GM12891 (cell line): ENCODE results near the gene SHMT1.

ENCODE experiments used
- DNase-seq: peaks from one replicate; pipeline ENCODE4 v3.0.0; 2011; ENCODE audit warnings: low spot score; ENCODE audit not compliant: insufficient read length
- FAIRE-seq: peaks from 2 replicates; lab custom pipeline; 2011; peaks lifted over from hg19 to GRCh38; lab: Jason Lieb, UNC
- PAX5 ChIP-seq: IDR thresholded peaks from 2 replicates; pipeline ENCODE4 v1.6.1; 2011; ENCODE audit warnings: low read length, moderate library complexity, mild to moderate bottlenecking; ENCODE audit not compliant: insufficient read depth, severe bottlenecking
- POLR2A ChIP-seq: IDR thresholded peaks from 2 replicates; pipeline ENCODE4 v1.6.1; 2011; ENCODE audit warnings: low read depth, low read length, control low read depth
- POLR2AphosphoS5 ChIP-seq: IDR thresholded peaks from 2 replicates; pipeline ENCODE4 v1.6.1; 2011; ENCODE audit warnings: low read depth, low read length, control low read depth
- POU2F2 ChIP-seq: IDR thresholded peaks from 2 replicates; pipeline ENCODE4 v1.6.1; 2011; ENCODE audit warnings: low read depth, mild to moderate bottlenecking, control low read depth, low read length, moderate library complexity
- SPI1 ChIP-seq: IDR thresholded peaks from 2 replicates; pipeline ENCODE4 v1.6.1; 2011; ENCODE audit warnings: low read depth, low read length, control low read depth
- TAF1 ChIP-seq: IDR thresholded peaks from 2 replicates; pipeline ENCODE4 v1.6.1; 2011; ENCODE audit warnings: low read depth, low read length, control low read depth

Gene SHMT1

DNA sequence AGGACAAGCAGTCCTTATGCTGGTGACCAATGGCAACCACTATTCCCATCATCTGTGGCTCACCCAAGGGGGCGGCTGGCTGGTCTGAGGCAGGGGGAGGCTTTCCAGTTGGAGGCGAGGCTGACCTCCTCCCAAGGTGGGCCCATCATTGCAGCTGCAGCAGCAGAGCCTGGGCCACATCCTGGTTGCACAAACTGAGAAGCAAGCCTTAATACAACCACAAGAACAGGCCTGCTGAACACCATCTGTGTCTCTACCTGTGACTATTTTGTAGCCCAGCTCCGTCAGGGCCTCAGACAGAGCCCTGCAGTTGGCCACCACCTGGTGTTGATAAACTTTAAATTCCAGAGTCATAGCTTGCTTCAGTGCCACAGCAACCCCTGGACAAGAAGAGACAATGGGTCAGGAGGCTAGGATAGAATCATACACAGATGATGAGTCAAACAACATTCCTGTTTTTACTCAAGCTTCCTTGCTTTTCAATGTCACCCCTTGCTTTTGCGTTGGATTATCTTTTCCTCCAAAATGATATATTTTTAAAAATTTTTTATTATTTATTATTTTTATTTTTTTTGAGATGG is 30.4 kb downstream of the SHMT1 start:
- FAIRE-seq: no peak
- DNase-seq: no peak
- no peak for TF ChIP-seq TAF1
- no peak for TF ChIP-seq SPI1

DNA sequence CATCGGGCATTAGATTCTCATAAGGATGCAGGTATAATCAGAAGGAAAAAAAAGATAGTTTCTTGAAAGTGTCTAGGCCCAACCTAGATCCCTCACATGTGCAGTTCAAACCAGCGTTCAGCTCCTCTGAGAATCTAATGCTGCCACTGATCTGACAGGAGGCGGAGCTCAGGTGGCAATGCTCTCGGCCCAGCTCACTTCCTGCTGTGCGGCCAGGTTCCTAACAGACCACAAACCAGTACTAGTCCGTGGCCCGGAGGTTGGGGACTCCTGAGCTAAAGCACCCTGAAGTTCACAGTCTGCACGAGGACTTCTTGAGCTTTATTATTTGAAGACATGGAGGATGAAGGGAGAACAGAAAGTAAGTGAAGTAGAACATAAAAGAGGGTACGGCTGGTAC is 31.5 kb downstream of the SHMT1 start:
- FAIRE-seq (no peak), DNase-seq (no peak)
- TF ChIP-seq TAF1 (no peak), POLR2AphosphoS5 (no peak), POU2F2 (no peak), PAX5 (no peak), SPI1 (no peak), POLR2A (no peak)

DNA sequence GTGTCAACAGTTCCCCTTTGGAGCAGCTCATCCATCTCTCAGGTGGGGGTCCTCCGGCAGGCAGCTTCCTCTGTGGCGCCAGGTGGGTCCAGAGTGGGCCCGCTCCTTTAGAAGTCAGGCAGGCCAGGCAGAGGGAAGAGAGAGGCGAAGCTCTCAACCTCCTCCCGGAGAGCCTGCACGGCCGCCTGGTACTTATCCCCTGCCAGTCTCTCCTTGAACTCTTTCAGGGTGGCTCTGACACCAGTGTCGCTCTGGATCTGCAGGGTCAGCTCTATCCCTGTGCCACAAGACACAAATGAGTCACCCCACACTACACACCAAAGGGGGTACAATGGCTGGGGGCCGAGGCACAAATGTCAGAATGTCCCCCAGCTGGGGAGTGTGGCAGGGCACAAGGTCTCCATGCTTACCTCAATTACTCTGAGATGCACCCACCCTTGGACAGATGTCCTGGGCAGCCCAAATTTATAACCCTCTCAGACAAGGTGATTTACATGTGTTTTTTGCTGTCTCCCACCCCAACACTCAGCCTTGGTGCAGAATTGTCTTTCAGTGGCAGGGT is 34.6 kb downstream of the SHMT1 start:
- no peak for DNase-seq
- TF ChIP-seq TAF1: no peak
- no peak for TF ChIP-seq POLR2AphosphoS5
- FAIRE-seq: no peak

DNA sequence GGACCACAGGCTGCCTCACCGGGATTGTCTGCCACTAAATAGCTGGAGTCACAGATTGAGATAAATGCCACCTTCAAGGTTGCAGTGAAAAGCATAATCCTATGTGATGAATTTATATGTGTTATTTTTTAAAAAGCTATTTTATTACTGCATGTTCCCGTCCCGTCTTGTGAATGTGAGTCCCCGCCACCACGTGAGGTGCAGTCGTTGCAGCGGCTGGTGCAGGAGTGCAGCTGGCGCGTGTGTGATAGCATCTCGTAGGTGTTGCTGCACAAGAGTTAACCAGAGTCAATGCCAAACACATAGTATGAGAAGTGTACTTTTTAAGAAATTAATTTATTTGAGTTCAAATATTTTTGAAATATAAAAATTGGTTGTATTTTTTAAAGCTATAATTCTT is 35.8 kb downstream of the SHMT1 start:
- FAIRE-seq: no peak
- no peak for TF ChIP-seq PAX5
- no peak for DNase-seq

DNA sequence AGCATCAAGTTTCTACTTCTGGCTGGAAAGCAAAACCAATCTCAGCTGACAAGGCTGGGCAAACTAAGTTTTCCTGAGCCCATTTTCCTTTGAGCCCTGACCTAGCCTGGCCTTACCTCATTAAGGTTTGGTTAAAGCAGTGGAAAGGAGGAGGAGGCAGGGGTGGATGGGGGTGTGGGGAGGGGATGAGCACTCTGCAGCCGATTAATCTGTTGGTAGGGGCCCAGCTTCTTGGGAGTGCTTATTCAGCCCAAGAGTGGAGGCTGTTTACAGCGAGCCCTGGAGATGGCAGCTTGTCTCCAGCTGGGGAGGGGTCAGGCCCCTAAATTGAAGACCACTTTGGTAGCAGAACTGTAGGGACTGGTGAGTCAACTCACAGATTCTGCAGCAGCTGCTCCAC is 36.3 kb downstream of the SHMT1 start:
- no peak for TF ChIP-seq POU2F2
- TF ChIP-seq TAF1: no peak
- TF ChIP-seq PAX5: no peak
- TF ChIP-seq SPI1: no peak
- TF ChIP-seq POLR2A: no peak
- TF ChIP-seq POLR2AphosphoS5: no peak
- FAIRE-seq (no peak), DNase-seq (no peak)

DNA sequence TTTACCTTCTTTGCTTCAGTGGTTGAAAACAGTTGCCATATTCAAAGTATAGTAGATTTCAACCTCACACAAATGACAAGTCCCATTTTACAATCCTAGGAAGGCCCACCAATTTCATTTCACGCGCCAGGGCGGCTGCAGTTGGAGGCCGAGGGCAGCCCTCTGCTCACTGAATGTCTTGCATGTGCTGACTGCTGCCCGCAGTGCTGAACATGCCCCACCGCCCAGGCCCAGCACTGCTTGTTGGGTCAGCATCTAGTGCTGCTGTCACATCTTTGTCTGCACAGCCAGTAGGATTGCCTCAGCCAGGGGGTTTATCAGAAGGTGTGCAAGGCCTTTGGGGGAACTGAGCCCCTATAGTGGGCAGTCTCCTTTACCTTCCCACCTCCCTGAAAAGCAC is 36.8 kb downstream of the SHMT1 start:
- no peak for DNase-seq
- no peak for FAIRE-seq
- TF ChIP-seq SPI1: no peak

DNA sequence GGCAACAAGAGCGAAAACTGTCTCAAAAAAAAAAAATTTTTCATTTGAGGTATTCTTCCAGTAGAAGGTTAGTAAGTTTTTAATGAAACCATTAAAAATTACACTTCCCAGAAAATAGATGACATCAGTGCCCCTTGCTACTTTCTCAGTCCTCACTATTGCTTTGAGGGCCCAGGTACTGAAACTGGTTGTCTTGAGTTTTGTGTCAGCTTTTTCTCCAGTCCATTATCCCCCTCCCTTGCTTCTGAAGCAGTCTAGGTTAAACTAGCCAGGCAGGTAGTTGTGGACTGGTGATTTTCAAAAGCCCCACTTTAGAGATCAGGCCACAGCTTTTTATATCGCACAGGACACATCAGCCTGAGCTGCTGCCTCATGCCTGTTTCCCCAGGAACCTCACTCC is 37.3 kb downstream of the SHMT1 start:
- no peak for TF ChIP-seq POLR2AphosphoS5
- DNase-seq: no peak
- no peak for FAIRE-seq

DNA sequence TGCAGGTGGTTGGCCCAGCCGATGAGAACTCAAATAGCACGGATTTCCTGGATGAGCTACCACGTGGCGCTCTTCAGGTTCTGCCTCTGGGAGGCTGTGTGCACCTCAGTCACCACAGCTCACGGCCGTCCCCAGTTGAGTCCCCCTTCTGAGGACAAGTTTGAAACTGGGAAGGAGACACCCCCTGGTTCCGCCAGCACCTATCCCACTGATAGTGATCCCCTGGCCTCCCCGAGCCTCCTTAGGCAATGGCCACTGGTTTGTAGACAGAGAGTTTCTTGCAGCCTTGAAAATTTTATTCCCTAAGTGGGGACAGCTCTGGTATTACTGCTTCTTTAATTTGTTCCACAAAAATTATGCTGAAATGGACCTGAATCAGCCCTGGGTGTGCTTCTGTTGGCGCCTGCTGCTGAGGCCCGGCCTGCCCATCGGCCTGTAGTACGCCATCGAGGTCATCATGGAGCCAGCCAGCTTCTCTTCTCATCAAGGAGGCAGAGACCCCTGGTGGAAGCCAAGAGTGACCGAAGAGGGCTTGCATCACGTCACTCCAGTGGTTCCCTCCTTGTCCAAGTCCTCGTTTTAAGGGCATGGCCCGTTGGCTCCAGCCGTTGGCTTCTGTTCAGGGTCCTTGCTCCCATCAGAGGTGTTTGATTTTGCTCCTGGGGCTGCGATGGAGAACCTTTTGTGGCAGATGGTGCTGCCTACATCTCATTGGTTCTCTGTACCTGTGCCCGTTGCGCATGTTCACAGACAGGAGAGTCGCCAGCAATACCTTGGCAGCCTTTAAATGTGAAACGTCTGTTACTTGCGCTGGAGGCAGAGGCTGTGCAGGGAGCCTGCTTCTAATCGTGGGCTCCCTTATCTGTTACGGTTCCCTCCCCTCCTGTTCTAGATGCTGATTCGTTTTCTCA is 39.0 kb downstream of the SHMT1 start:
- FAIRE-seq: peak; percentile 20
- TF ChIP-seq POLR2A (no peak), TAF1 (no peak), SPI1 (no peak), PAX5 (no peak), POLR2AphosphoS5 (no peak), POU2F2 (no peak)
- DNase-seq: no peak

DNA sequence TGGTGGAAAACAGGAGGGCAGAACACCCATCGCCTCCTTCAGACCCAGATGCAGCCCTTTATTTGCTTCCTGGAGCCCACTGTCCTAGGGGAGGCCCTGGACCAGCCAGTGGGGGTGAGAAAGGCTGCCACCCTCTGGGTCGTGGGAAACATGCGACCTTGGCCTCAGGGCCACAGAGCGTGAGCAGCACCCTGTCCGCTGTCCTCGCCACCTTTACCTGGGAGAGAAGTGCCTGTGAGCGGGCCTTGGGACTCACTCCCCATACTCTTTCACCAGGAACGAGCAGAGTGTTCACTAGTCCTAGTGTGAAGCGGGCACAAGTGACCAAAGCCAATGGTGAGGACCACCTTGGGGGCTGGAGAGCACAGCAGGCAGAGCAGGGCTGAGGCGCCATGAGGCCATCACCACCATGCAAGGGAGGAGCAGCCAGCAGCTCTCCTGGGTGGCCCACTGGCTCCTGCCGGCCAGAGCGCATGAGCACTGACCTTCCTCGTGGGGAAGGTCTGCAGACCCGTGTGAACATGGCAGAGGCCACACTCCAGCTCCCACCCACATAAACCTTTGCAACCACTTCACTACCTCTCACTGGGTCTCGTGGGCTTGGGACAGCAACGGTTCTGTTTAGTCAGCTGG is 39.7 kb downstream of the SHMT1 start:
- TF ChIP-seq POLR2AphosphoS5 (no peak), POU2F2 (no peak), PAX5 (no peak)
- DNase-seq (no peak), FAIRE-seq (peak; percentile 51)

DNA sequence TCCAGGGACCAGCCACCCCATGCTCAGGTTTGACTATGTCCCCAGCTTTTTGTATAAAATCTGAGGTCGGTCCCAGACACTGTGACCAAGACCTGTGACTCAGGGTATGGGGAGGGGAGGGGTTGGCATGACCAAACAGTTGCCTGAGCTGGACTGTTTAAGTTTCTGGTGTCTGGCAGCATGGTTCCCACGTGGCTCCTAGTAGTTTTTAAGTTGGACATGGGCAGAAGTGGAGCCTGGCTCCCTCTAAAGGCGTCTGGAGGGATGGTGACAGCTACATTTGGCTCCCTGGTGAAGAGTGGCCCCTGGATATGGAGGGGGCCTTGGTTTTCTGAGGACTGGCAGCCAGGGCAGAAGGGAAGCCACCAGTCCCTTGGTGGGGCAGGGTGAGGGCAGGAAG is 40.3 kb downstream of the SHMT1 start:
- FAIRE-seq: no peak
- DNase-seq: no peak
- no peak for TF ChIP-seq POU2F2
- no peak for TF ChIP-seq POLR2AphosphoS5
- no peak for TF ChIP-seq SPI1

DNA sequence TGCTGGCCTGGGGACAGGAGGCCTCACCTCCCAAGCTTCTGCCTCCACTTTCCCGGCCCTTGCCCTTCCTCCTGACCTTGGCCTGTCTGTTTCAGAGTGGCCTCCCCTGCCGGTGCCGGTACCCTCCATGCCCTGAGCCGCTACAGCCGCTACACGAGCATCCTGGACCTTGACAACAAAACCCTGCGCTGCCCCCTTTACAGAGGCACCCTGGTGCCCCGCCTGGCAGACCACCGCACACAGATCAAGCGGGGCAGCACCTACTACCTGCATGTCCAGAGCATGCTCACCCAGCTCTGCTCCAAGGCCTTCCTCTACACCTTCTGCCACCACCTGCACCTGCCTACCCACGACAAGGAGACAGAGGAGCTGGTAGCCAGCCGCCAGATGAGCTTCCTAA is 40.8 kb downstream of the SHMT1 start:
- no peak for TF ChIP-seq POLR2AphosphoS5
- no peak for TF ChIP-seq SPI1
- no peak for TF ChIP-seq POU2F2
- no peak for TF ChIP-seq PAX5
- TF ChIP-seq TAF1: no peak
- TF ChIP-seq POLR2A: no peak
- FAIRE-seq (no peak), DNase-seq (no peak)
